Gastrocnemius medialis (tissue), 4 donors: ENCODE results near the gene ALPI.

Experiments
- POLR2A ChIP-seq, 2 donors: fragments of 450-650 bp; IDR thresholded peaks; one replicate each; pipeline ENCODE4 v1.6.1; 2017; ENCODE audit warnings: antibody characterized with exemption in 2 of 2, mild to moderate bottlenecking in 2 of 2, moderate library complexity in 2 of 2
- TF ChIP-seq, protein P1 (sequence below), 5 experiments: fragments of 450-650 bp in 3 of 5; fragments of 200-600 bp in 2 of 5; sonication (generic) in 2 of 5; IDR thresholded peaks in 4 of 5; conservative IDR thresholded peaks in 1 of 5; 1 replicate in 4 of 5; 2 replicates in 1 of 5; pipeline ENCODE4 v1.5.1; 2016 to 2019; ENCODE audit warnings: antibody characterized with exemption in 5 of 5, mild to moderate bottlenecking in 3 of 5, moderate library complexity in 3 of 5

DNA sequence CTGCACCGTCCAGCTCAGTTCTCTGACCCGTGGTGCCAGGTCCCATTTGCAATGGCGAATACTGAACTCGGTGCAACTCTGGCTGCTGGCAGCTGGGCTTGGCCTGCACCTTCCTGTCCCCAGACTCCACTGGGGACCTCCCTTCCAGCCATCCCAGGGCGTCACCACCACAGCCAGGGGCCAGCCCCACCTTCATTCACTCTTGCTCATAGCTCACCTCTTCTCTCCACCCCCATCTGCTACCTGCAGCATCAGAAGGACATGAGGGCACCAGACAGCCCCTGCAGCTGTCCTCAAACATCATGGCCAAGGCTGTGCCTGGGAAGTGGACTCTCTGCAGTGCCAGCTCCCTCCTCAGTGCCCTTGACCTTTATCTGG lies 16.2 kb upstream of the ALPI start:
- TF ChIP-seq, protein P1, sequence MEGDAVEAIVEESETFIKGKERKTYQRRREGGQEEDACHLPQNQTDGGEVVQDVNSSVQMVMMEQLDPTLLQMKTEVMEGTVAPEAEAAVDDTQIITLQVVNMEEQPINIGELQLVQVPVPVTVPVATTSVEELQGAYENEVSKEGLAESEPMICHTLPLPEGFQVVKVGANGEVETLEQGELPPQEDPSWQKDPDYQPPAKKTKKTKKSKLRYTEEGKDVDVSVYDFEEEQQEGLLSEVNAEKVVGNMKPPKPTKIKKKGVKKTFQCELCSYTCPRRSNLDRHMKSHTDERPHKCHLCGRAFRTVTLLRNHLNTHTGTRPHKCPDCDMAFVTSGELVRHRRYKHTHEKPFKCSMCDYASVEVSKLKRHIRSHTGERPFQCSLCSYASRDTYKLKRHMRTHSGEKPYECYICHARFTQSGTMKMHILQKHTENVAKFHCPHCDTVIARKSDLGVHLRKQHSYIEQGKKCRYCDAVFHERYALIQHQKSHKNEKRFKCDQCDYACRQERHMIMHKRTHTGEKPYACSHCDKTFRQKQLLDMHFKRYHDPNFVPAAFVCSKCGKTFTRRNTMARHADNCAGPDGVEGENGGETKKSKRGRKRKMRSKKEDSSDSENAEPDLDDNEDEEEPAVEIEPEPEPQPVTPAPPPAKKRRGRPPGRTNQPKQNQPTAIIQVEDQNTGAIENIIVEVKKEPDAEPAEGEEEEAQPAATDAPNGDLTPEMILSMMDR (IDR thresholded peaks at IDR 0.05 in 4 of 5, conservative IDR thresholded peaks at IDR 0.05 in 1 of 5) = peak in 2 of 5 experiments; percentile 27 to 48
- TF ChIP-seq POLR2A (IDR thresholded peaks at IDR 0.05) = no peak
